Endothelial cell of umbilical vein (primary cell): ENCODE results near the gene C10orf67. TPM values are rescaled to one million over a fixed set of nuclear protein-coding genes. Genes with fewer than 3 reads are reported as not detected.

Source experiments
- BruUV-seq: library from RNA; stranded (reverse); fragments of 400-500 nt; replicated peaks from 2 replicates; lab custom pipeline; 2021; lab: Mats Ljungman, UMichigan
- CTCF ChIA-PET: fragments of 300-600, 350-600 bp; sonication (Branson Sonifier 250); formaldehyde crosslinking; loops from one replicate; lab custom pipeline; 2021; ENCODE audit warnings: antibody characterized with exemption, inconsistent platforms; lab: Charles Lee
- POLR2A ChIA-PET: fragments of 300-600, 350-600 bp; sonication (Branson Sonifier 250); formaldehyde crosslinking; loops from one replicate; lab custom pipeline; 2021; ENCODE audit warnings: antibody characterized with exemption, inconsistent platforms; lab: Charles Lee
- DNase-seq: peaks from one replicate; pipeline ENCODE4 v3.0.0-alpha.2; 2011; ENCODE audit warnings: low read depth, low spot score
- FAIRE-seq: peaks from 2 replicates; lab custom pipeline; 2011; peaks lifted over from hg19 to GRCh38; lab: Jason Lieb, UNC
- H2AFZ ChIP-seq: 2 replicates; pipeline ENCODE4 v1.6.0; 2012; ENCODE audit warnings: low read depth, low read length, control low read depth, inconsistent platforms
- H3K27ac ChIP-seq: 2 replicates; pipeline ENCODE4 v1.5.1; 2011; ENCODE audit warnings: low read depth, mild to moderate bottlenecking, control low read depth, low read length, moderate library complexity; ENCODE audit not compliant: insufficient read depth
- H3K27me3 ChIP-seq, 2 experiments: 2 replicates each; pipeline versions ENCODE4 v1.6.0 to v1.6.1; 2011; ENCODE audit warnings: low read length in 2 of 2, mixed read lengths in 1 of 2; ENCODE audit not compliant: control insufficient read depth in 2 of 2, insufficient read depth in 2 of 2
- H3K36me3 ChIP-seq, 2 experiments: 2 replicates in 1 of 2; 3 replicates in 1 of 2; pipeline ENCODE4 v1.5.1; 2011; ENCODE audit warnings: low read length in 2 of 2, mild to moderate bottlenecking in 1 of 2, moderate library complexity in 1 of 2; ENCODE audit not compliant: control insufficient read depth in 2 of 2, insufficient read depth in 2 of 2; ENCODE audit errors: extremely low read depth in 1 of 2
- H3K4me1 ChIP-seq: 3 replicates; pipeline ENCODE4 v1.5.1; 2011; ENCODE audit warnings: mild to moderate bottlenecking, low read length; ENCODE audit not compliant: control insufficient read depth, insufficient read depth; ENCODE audit errors: extremely low read depth
- H3K4me2 ChIP-seq: 2 replicates; pipeline ENCODE4 v1.6.1; 2011; ENCODE audit warnings: low read length, control low read depth, mixed read lengths; ENCODE audit not compliant: insufficient read depth
- H3K4me3 ChIP-seq, 3 experiments: fragments of 200-600 bp in 1 of 3; sonication (generic), shearing (Covaris generic) in 1 of 3; replicated peaks in 1 of 3; 2 replicates each; pipeline ENCODE4 v1.5.1; 2011 to 2016; ENCODE audit warnings: control low read depth in 3 of 3, low read length in 3 of 3, mild to moderate bottlenecking in 2 of 3, inconsistent platforms in 1 of 3, low read depth in 1 of 3, moderate library complexity in 1 of 3; ENCODE audit not compliant: insufficient read depth in 1 of 3
- H3K79me2 ChIP-seq: 2 replicates; pipeline ENCODE4 v1.6.0; 2012; ENCODE audit warnings: low read length, inconsistent platforms; ENCODE audit not compliant: control insufficient read depth, insufficient read depth
- H3K9ac ChIP-seq: replicated peaks from 2 replicates; pipeline ENCODE3; 2011; ENCODE audit warnings: low read length, control low read depth; ENCODE audit not compliant: insufficient read depth; ENCODE audit errors: extremely low read depth
- H3K9me1 ChIP-seq: replicated peaks from 3 replicates; pipeline ENCODE4 v1.6.0; 2011; ENCODE audit warnings: mild to moderate bottlenecking, low read length; ENCODE audit not compliant: control insufficient read depth, insufficient read depth; ENCODE audit errors: extremely low read depth
- H3K9me3 ChIP-seq: replicated peaks from 2 replicates; pipeline ENCODE4 v1.5.1; 2012; ENCODE audit warnings: low read length, inconsistent platforms; ENCODE audit not compliant: control insufficient read depth, insufficient read depth
- H4K20me1 ChIP-seq: replicated peaks from 2 replicates; pipeline ENCODE3; 2011; ENCODE audit warnings: mild to moderate bottlenecking, low read length; ENCODE audit not compliant: control insufficient read depth, insufficient read depth; ENCODE audit errors: extremely low read depth
- CTCF ChIP-seq, 2 donors: IDR thresholded peaks; 1 replicate in 1 of 2; 2 replicates in 1 of 2; pipeline ENCODE4 v1.5.1; 2011; ENCODE audit warnings: low read length in 2 of 2, mild to moderate bottlenecking in 2 of 2, moderate library complexity in 2 of 2, control low read depth in 1 of 2, inconsistent platforms in 1 of 2, low read depth in 1 of 2; ENCODE audit not compliant: insufficient read depth in 1 of 2; ENCODE audit errors: extremely low read depth in 1 of 2
- EZH2 ChIP-seq: IDR thresholded peaks from 2 replicates; pipeline ENCODE4 v1.6.1; 2012; ENCODE audit warnings: borderline replicate concordance, low read depth, mild to moderate bottlenecking, moderate library complexity, low read length, inconsistent platforms; ENCODE audit not compliant: severe bottlenecking
- FOS ChIP-seq: IDR thresholded peaks from 2 replicates; pipeline ENCODE4 v1.6.1; 2011; ENCODE audit warnings: mild to moderate bottlenecking, low read length, moderate library complexity, borderline replicate concordance; ENCODE audit not compliant: insufficient read depth
- GATA2 ChIP-seq: IDR thresholded peaks from 2 replicates; pipeline ENCODE4 v1.7.0; 2011; ENCODE audit warnings: low read depth, mild to moderate bottlenecking, moderate library complexity, mixed read lengths, low read length; ENCODE audit not compliant: insufficient read length, insufficient read depth
- JUN ChIP-seq: IDR thresholded peaks from 2 replicates; pipeline ENCODE4 v1.6.1; 2011; ENCODE audit warnings: borderline replicate concordance, low read depth; ENCODE audit not compliant: insufficient read length, insufficient read depth
- MAX ChIP-seq: IDR thresholded peaks from 2 replicates; pipeline ENCODE4 v1.6.1; 2011; ENCODE audit not compliant: insufficient read depth, insufficient read length
- dilution Hi-C: fragments of 300-500 bp; cut with MboI; formaldehyde crosslinking; loops from one replicate; pipeline ENCODE4 v1.15.0; 2019; ENCODE audit warnings: low sequenced_read_pairs; ENCODE audit not compliant: extremely low pct_ligation_motif_present
- intact Hi-C: fragments of 100-400 bp; cut with micrococcal nuclease; formaldehyde crosslinking; loops from one replicate; pipeline ENCODE4 v1.10.0; 2022
- polyA plus RNA-seq, 4 experiments: library from polyadenylated mRNA; depleted of rRNA in 3 of 4; stranded (reverse) in 3 of 4; unstranded in 1 of 4; fragments of >200 nt; gene quantifications; 2 replicates each; pipeline versions ENCODE4 v1.2.1 to v1.2.3, GENCODE V29; 2011 to 2012; ENCODE audit warnings: missing spikeins in 1 of 4
- total RNA-seq: library from RNA; stranded (reverse); gene quantifications from 2 replicates; pipeline ENCODE4 v1.2.3, GENCODE V29; 2021

C10orf67 gene
- total and polyA plus RNA-seq, 2 donors (not counting 3 experiments of a cell fraction or from before 2014, with no cell fraction given), result not detected

GRCh38 chr10:23325132-23325531 lies 19.5 kb downstream of the C10orf67 start:
- ChIA-PET CTCF (no interaction called here), POLR2A (no interaction called here)
- H3K27ac ChIP-seq, result no peak overlapping the region
- H3K9me3 ChIP-seq, result no peaks in the 10 kb centered on the region
- no peak for FAIRE-seq
- H3K4me3 ChIP-seq, result no peak overlapping the region
- no peak overlapping the region for H3K9ac ChIP-seq
- no TSS peak for BruUV-seq
- no peak for TF ChIP-seq EZH2
- no peak for TF ChIP-seq FOS
- TF ChIP-seq MAX, result no peak
- no peak for TF ChIP-seq CTCF (IDR thresholded peaks at IDR 0.05; ENCODE audit: extremely low read depth in 1 of 2, insufficient read depth in 1 of 2, low read depth in 1 of 2, low read length in 2 of 2)
- no peak for TF ChIP-seq GATA2
- TF ChIP-seq JUN, result no peak
- no peaks in the 10 kb centered on the region for H3K4me1 ChIP-seq
- H2AFZ ChIP-seq, result no peak overlapping the region
- dilution Hi-C loops, result no loop called here
- H3K9me1 ChIP-seq, result no peaks in the 10 kb centered on the region
- intact Hi-C loops, result no loop called here
- DNase-seq, result no peak
- no peaks in the 10 kb centered on the region for H4K20me1 ChIP-seq
- no peaks in the 10 kb centered on the region for H3K79me2 ChIP-seq
- H3K4me2 ChIP-seq, result no peak overlapping the region
- H3K27me3 ChIP-seq, result no peaks in the 10 kb centered on the region
- H3K36me3 ChIP-seq, result no peaks in the 10 kb centered on the region
